ENCODE measurements around the gene TRDMT1. TPM values are rescaled to one million over a fixed set of nuclear protein-coding genes. Genes with fewer than 3 reads are reported as not detected.
"Not testable (repeated sequence)": the region's sequence is repeated elsewhere in the genome, so short reads cannot be mapped to it uniquely, and the experiment has no call there.

TRDMT1 gene
- total RNA-seq, 4 donors from 2014 or later, result 4.0 to 24.8 (median 6.4) TPM

GRCh38 chr10:17122052-17122451, 79.4 kb downstream of the TRDMT1 start:
- DNase-seq, result no peak
- H3K4me1 ChIP-seq, result peaks cover 0 to 6% (median 0%) of the 10 kb centered on the region in 4 donors
- TF ChIP-seq CTCF (IDR thresholded peaks at IDR 0.05) (no peak), POLR2A (IDR thresholded peaks at IDR 0.05) (no peak)
- H3K27ac ChIP-seq, result no peak overlapping the region
- H3K4me3 ChIP-seq, result no peak overlapping the region
- no peaks in the 10 kb centered on the region for H3K9me3 ChIP-seq
- peaks cover 0 to 6% (median 0%) of the 10 kb centered on the region in 3 donors for H3K36me3 ChIP-seq
- H3K27me3 ChIP-seq, result no peaks in the 10 kb centered on the region

GRCh38 chr10:17120694-17121093, 80.8 kb downstream of the TRDMT1 start:
- H3K4me1 ChIP-seq, result peaks cover 0 to 6% (median 0%) of the 10 kb centered on the region in 4 donors
- no peaks in the 10 kb centered on the region for H3K9me3 ChIP-seq
- TF ChIP-seq CTCF (IDR thresholded peaks at IDR 0.05) (no peak), POLR2A (IDR thresholded peaks at IDR 0.05) (no peak)
- no peaks in the 10 kb centered on the region for H3K36me3 ChIP-seq
- DNase-seq, result no peak
- no peak overlapping the region for H3K27ac ChIP-seq
- no peaks in the 10 kb centered on the region for H3K27me3 ChIP-seq
- H3K4me3 ChIP-seq, result no peak overlapping the region

GRCh38 chr10:17119845-17120244, 81.6 kb downstream of the TRDMT1 start:
- DNase-seq, result no peak
- Histone ChIP-seq H3K27ac (no peak overlapping the region), H3K9me3 (no peaks in the 10 kb centered on the region), H3K27me3 (no peaks in the 10 kb centered on the region), H3K4me3 (no peak overlapping the region), H3K36me3 (no peaks in the 10 kb centered on the region), H3K4me1 (peaks cover 0 to 6% (median 0%) of the 10 kb centered on the region in 4 donors)
- TF ChIP-seq POLR2A (IDR thresholded peaks at IDR 0.05), result no peak
- no peak for TF ChIP-seq CTCF (IDR thresholded peaks at IDR 0.05)

- H3K9me3 ChIP-seq, result no peaks in the 10 kb centered on the region
- TF ChIP-seq POLR2A (IDR thresholded peaks at IDR 0.05), result no peak
- TF ChIP-seq CTCF (IDR thresholded peaks at IDR 0.05), result no peak
- peak in 2 of 3 donors; percentile 58 to 59 for DNase-seq
- H3K4me3 ChIP-seq, result peak overlapping the region in 1 of 4 donors; percentile 6
- peaks cover 0 to 14% (median 0%) of the 10 kb centered on the region in 4 donors for H3K4me1 ChIP-seq
- H3K27ac ChIP-seq, result peak overlapping the region in 3 of 4 donors; percentile 41 to 73 (median 61)
- no peaks in the 10 kb centered on the region for H3K27me3 ChIP-seq
- H3K36me3 ChIP-seq, result peaks cover 0 to 5% (median 0%) of the 10 kb centered on the region in 3 donors
These were observed 85.3 kb downstream of the TRDMT1 start for GRCh38 chr10:17116193-17116592.

GRCh38 chr10:17115683-17116082, 85.8 kb downstream of the TRDMT1 start:
- H3K27me3 ChIP-seq, result no peaks in the 10 kb centered on the region
- peak in 3 of 6 experiments; percentile 62 to 67 (median 64) for TF ChIP-seq CTCF (IDR thresholded peaks at IDR 0.05)
- TF ChIP-seq POLR2A (IDR thresholded peaks at IDR 0.05), result no peak
- peaks cover 0 to 14% (median 0%) of the 10 kb centered on the region in 4 donors for H3K4me1 ChIP-seq
- peak in 1 of 3 donors; percentile 64 for DNase-seq
- H3K27ac ChIP-seq, result peak overlapping the region in 2 of 4 donors; percentile 67 to 73
- peaks cover 0 to 5% (median 0%) of the 10 kb centered on the region in 3 donors for H3K36me3 ChIP-seq
- H3K4me3 ChIP-seq, result no peak overlapping the region
- H3K9me3 ChIP-seq, result no peaks in the 10 kb centered on the region

GRCh38 chr10:17114878-17115444, 86.5 kb downstream of the TRDMT1 start:
- not testable (repeated sequence) for H3K27me3 ChIP-seq, H3K4me3 ChIP-seq, H3K36me3 ChIP-seq, H3K9me3 ChIP-seq
- Histone ChIP-seq H3K27ac (peak overlapping the region in 2 of 4 donors; percentile 41 to 67), H3K4me1 (peaks cover 0 to 14% (median 0%) of the 10 kb centered on the region in 4 donors)
- DNase-seq, result peak in 1 of 3 donors; percentile 58
